ENCODE measurements around the gene ENOX1.
"Not testable (repeated sequence)": the region's sequence is repeated elsewhere in the genome, so short reads cannot be mapped to it uniquely, and the experiment has no call there.

Gene ENOX1

DNA sequence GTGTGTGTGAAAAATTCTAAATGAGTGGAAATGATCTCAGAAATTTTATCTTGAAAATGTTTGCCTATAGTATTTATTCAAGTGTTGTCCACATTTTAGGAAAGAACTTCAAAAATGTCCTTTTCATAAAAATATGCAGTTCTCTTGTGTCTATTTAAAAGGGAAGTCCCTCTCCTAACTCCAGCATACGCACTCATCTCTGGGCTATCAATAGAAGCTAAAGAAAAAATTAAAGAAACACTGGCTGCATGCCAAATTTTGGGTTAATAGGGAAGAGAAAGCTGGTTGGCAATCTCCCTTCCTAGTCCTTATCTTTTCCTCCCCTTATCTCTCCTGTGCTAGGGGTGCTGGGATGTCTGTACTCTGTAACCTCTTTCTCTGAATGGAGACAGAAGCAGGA, 313.3 kb downstream of the ENOX1 start:
- DNase-seq: peak; percentile 46

DNA sequence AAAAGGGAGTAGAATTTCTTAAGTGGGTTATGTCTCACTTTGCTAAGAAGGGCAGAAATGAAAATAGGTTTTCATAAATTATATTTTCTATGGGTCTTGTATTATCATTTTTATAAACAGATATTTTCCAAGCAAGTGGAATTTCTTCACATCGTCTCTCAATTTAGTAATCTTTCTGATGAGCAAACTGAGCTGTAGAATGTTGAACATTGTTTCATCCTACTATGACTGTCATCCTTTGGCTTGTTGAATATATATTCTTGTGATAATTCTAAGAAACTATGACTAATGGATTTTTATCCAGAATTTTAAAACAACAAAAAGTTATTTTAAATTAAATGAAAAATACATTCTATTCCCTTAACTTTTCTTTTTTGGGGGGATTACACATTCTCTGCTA, 313.8 kb downstream of the ENOX1 start:
- DNase-seq: no peak

DNA sequence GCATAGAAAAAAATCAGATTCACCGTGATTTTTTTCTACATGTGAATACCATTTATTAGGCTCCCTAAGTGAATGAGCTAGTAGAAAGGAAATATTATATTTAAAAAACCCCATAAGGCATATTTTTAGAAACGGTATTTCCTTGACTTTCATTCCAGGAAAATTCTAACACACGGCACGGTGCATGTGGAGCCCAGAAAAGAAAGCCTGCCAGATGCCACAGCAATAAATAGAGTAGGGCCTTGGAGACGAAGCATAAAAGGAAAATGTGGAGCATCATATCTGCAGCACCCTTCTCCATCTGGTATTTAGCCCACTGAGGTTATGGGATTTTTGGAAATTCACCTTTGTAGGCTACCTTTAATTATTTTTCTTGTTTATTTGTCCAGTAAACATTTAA, 314.4 kb downstream of the ENOX1 start:
- no peak for DNase-seq

DNA sequence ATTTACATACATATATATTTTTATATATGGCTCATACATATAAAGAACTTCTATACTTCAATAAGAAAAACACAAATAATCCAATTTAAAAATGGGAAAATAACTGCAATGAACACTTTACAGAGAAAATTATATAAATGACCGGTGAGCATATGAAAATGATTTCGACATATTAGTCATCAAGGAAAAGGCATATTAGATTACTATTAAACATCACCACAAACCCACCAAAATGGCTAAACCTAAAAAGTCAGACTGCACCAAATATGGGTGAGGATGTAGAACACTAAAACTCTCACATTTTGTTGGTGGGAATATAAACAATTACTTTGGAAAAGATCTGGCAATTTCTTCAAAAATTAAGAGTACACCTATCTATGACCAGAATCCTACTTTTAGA, 316.2 kb downstream of the ENOX1 start:
- no peak for DNase-seq

DNA sequence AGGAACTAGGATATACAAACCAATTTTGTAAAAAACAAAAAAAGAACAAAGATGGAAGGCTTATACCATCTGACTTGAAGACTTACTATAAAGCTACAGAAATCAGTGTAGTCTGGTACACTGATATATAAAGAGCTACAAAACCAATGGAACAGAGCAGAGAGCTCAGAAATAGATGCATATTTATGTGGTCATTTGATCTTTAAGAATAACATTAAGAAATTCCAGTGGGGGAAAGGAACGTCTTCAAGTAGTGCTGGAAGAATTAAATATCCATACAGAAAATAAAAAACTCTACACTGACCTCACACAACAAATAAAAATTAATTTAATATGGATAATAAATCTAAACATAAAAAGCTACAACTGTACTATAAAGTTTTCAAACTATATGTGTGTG, 317.0 kb downstream of the ENOX1 start:
- DNase-seq: no peak

DNA sequence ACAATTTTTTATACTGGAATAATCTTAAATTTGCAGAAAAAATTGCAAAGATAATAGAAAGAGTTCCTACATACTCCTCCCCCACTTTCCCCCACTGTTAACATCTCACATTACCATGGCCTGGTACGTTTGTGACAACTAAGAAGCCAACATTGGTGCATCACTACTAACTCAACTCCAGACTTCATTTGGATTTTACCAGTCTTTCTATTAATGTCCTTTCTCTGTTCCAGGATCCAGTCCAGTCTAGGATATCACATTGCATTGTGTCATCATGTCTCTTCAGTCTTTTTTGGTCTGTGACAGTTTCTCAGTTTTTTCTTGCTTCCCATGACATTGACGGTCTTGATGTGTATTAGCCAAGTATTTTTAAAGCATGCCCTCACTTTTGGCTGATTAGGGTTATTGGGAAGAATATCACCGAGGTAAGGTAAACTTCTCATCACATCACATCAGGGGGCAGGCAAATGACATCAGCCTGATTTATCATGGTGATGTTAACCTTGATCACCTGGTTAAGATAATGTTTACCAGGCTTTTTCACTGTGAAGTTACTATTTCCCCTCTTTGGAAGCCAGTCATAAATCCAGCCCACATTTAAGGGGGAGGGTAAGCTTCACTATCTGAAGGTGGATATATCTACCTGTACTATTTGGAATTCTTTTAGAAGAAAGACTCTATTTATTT, 322.1 kb downstream of the ENOX1 start:
- no peak for DNase-seq

DNA sequence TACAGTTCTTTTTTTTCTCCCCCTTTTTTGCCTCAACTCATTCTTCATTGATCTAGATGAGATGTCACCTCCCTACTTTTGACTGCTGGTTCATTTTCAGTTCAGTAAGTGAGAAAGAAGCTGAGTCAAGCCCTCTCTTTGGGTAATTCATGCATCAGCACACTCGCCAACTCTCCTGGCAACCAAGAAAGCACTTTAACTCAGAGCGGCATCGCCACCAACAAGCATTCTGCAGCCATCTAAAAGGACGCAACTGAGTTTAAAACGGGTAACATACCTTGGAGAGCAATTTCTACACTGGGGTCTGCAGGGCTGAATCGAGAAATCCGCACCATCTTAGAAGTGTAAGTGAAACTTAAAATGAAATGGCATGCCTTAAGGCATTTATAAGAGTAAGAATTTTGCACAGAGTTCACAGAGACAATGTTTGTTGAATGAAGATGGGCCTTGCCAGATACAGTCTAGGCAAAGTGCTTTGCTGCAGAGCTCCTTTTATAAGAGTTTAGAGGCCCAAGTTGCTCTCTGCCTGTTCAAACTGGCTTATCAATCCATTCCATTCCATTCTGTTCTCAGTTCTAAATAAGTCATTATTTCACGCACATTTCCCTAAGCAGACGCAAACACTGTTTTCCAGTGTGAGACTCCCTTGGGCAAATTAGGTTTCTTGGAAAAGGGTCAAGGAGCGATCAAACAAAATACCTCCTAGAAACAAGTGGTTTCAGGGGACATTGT, 338.0 kb downstream of the ENOX1 start:
- DNase-seq: no peak

DNA sequence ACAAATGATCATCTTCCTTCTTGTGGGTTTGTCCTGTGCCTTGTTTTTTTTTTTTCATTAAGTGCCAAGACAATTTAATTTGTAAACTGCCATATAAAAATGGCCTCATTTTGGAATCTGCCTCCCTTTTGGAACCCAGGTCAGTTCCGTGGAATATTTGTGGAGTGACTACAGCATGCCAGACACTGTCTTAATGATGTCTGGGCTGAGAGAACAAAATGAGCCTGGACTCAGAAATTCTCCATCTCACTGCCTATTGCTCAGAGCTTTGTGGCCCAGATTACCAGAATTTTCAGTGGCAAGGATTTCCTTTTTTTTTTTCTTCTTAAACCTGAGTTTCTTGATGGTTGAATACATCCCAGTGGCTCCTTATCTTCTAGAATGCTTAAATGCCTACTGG, 340.6 kb downstream of the ENOX1 start:
- DNase-seq: no peak

DNA sequence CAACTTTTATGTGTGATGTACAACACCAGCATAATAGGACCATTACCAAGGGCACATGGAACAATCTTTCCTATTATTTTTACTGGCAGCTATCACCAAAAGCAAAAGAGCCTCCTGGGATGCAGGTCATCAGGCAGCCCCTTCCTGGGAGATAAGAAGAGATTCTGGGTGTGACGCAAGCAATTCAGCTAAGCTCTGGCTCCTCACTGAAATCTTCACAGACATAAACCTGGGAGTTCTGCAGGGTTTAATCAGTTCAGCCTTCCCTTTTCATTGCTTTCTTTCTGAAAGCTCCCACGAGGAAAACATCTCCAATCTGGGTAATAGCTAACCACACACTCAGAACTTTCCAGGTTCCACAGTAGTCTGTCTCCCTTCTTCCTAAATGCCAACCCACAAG, 341.1 kb downstream of the ENOX1 start:
- DNase-seq: no peak

DNA sequence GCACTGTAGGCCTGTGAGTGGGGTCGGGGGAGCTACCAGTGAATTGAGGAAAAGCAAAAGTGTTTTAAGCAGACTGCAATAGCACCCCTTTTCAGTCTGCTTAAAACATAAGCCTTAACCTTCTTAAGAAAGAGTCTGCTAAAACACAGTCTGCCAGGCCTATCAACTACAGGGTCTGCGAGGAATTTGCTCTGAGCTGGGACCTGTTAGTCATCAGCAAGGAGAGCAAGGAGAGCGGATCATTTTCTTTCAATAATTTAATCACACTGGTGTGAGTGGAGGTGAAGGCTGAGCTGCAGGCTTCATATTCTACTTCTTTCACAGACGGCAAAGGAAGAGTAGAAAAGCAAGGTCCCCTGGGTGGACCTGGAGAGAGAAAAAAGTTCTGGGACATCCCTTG, 342.7 kb downstream of the ENOX1 start:
- DNase-seq: no peak

DNA sequence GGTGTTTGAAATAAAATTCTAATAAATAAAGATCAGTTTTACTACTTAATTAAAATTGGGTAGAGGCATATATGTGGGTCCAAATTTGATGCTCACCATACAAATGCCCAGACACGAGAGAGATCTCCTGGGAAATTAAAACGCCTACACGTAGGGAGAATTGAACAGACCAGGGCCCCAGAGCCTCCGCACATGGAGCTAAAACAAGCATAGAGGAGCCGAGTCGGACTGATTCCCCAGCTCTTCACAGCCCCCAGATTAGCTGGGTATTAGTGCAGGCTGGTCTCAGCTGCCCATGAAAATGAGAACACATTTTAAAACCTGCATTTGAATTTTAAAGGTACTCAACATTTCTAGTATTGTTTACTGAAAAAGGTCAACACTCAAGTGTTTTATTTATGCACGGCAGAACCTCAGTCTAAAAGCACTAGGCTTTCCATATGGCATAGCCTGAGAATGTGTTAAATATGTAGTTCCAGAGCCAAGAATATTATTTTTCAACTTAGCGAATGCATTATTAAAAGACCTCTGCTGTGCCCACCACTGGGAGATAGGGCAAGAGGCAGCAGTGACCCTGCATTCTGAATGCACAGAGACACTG, 344.8 kb downstream of the ENOX1 start:
- no peak for DNase-seq

DNA sequence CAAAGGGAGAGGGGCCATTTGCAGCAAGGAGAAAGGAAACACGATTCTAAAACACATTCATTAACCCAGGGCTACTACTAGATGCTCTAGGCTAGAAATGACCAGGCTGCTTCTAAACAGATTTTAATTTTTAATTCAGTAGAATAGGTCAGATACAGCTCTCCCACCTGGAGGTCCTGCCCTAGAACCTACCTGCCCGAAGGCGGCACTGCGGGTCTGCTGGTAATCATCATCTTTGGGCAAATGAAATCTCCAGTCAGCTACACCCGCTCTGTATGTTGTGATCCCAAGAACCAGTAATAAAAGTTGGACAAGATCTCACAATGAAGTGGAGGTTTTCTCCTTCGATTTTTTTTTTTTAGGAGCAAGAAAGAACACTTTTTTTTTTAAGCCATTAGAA, 345.3 kb downstream of the ENOX1 start:
- no peak for DNase-seq

DNA sequence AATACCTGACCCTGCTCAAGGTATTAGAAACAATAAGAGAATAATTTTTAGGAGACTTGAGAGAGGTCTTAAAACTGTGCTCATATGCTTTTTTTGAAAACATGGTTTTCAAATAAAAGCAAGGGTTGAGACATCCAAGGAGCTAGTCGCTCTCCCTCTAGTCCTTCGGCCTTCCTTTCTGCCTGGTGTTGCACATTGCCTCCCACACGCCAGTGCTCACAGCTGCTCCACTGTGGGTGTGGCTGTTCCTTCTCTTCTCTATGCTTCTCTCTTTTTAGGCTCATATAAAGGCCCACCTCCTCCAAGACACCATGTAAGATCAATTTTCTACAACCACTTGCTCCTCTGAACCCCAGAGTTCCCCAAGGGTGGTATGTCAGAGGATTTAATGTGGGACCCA, 352.6 kb downstream of the ENOX1 start:
- no peak for DNase-seq

DNA sequence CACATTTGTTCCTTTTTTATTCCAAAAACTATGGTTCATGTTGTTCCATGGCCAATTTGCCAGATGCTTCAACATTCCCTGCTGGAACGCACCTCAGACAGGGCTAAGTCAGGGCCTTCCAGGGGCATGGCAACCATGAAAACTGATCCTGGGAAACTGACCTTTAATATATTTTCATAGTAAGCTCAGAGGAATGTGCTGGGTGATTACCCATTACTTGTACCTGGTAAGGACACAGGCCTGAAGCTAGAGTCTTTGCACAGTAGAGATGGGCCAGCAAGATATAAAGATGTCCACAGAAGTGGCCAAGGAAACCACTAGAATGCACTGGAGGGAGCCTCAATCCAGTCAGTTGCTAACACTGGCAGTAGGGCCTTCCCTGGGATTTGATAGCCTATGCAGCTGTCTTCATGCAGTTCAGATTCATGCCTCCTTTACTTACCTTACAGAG, 353.1 kb downstream of the ENOX1 start:
- no peak for DNase-seq

DNA sequence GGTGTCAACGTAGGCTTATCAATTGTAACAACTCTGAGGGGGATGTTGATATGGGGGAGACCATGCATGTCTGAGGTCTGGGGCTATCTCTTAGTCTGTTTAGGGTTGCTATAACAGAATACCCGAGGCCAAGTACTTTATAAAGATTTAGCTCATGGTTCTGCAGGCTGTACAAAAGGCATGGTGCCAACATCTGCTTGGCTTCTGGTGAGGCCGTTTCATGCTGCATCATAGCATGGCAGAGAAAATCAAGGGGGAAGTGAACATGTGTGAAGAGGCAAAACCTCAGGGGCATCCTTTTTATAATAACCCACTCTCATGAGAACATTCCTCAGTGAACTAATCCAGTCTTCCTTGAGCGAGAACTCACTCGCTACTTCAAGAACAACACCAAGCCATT, 353.8 kb downstream of the ENOX1 start:
- DNase-seq: no peak

DNA sequence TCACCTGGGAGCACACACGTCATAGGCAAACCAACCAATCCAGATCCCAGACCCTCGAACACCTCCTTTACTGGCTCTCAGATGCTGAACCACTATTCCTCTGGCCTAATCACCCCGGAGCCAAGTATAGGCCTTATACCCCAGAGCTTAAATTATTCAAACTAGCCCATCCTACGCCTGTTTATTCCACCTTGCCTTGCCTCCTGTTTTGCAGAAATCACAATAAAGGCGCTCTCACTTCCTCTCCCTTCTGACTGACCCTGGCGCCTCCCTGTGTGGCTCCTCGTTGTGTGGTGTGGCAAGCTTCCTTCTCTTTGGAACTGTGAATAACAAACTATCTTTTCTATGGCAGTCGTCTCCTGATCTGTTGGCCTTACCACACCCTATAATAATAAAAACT, 354.9 kb downstream of the ENOX1 start:
- no peak for DNase-seq

DNA sequence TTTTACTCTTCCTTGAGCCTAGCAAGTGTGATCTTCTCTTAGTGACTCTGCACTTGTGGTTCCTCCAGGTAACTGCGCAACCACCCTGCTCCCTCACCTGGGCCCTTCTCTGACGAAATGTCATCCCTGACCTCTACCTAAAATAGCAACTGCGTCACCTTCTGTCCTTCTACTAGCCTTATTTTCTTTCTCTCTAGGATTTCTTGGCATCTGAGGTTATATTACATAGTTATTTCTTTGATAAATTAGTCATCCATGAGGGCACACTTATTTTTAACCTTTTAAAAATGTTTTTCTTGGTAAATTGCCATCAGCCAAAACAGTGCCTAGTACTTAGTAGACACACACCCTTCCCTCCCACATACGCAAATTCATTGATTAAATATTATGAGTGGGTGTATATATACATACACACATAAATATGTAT, 355.5 kb downstream of the ENOX1 start:
- no peak for DNase-seq

DNA sequence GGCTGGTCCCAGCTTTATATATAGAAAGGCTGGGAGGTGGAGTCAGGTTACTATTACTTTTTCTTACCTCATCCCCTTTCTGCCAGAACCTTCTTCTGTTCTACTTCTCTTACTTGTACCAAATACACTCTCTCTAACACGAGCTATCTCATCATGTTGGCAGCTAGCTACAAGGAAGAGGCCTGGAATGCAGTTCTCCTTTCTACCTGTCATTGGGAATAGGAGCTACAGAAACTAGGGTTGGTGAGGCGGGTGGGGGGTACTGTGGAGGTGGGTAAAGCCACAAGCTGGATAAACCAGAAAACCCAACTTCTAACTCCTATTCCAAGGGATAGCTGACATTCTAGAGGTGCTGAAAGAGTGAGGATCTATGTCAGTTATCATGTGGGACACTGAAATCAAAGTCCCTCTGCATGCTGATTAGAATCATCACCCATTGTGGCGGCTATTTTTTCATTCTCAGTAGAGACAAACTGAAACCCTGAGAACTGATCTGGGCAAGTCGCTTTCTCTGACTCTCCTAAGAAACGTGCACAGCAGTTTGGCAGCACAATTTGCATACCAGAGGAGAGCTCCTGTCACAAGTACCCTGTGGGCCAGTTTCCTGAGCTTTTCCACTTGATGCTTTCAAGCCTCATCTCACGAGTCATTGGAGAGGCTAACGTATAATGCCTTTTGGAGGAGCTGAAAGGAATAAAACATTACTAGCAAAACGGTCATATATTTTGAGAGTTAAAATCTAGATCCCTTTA, 358.1 kb downstream of the ENOX1 start:
- no peak for DNase-seq

DNA sequence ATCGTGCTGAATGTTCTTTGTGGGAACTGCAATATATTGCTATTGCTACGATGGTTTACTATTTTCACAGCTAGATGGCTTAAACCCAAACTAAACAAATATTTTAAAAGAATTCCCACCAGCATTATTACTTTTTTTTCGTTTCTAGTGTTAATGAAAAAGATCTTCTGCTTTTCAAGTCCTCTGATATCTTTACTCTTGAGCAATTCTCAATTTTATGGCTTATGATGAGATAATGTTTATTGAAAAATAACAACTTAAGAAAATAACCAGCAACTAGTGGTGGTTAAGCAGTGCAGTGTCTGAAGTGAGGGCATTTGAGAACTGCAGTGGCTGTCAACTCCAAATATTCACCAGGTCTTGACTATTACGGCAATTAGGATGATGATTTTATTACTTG, 360.4 kb downstream of the ENOX1 start:
- no peak for DNase-seq

DNA sequence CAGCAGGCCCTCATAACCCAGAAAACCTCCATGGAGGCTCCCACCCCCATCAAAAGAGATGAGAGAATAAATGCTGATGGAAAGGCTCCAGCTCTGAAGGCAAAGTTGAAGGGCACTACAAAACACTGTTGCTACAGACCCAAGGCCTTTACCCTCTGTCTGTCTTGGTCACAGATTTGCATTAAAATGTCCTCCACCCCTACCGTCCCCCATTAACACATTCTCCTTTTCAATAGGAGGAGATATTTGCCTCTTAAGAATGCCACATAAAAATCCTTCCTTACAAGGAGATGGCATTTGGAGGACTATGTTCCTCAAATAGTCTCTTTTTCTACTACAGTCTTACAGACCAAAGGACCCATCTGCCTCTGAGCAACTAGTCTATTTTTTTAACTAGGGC, 361.5 kb downstream of the ENOX1 start:
- no peak for DNase-seq

DNA sequence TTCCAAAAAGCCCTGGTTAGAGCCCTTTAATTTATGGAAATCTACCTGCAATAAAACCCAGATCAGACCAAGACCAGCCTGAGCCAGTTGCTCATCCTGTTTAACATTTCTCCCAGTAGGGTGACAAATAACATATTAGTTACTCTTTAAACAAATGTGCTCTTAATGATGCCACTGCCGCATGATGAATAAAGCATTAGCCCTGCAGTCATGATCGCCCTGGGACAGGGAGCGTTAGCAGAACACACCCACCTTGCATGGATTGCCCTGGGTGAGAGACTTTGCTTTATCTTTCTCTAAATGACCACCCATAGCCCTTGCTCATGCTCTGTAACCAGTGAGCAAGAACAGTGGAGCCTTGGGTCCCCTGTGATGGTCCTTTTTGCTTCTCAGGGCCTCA, 362.4 kb downstream of the ENOX1 start:
- peak; percentile 42 for DNase-seq

DNA sequence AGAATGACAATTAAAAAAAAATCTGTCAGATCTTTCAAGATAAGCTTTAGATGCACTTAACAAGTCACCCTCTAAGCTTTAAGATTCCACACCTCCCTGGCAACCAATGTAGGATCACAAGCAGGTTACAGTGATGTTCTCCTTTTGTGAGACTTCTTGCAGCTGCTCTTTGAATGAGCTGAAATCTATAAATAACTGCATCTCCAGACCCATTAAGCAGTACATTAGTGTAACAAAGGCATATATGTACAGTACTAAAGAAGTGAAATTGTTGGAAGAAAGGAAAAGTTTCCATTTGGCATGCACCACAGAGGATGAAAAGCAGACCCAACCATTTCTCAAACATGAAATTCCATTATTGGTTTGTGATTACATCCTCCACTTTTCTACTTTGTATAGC, 364.7 kb downstream of the ENOX1 start:
- peak; percentile 2 for DNase-seq

DNA sequence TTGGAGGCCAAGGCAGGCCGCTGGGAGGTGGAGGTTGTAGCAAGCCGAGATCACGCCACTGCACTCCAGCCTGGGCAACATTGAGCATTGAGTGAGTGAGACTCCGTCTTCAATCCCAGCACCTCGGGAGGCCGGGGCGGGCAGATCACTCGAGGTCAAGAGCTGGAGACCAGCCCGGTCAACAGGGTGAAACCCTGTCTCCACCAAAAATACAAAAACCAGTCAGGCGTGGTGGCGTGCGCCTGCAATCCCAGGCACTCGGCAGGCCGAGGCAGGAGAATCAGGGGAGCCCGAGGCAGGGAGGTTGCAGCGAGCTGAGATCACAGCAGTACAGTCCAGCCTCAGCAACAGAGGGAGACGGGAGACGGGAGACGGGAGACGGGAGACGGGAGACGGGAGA, 369.9 kb downstream of the ENOX1 start:
- not testable (repeated sequence) for DNase-seq

DNA sequence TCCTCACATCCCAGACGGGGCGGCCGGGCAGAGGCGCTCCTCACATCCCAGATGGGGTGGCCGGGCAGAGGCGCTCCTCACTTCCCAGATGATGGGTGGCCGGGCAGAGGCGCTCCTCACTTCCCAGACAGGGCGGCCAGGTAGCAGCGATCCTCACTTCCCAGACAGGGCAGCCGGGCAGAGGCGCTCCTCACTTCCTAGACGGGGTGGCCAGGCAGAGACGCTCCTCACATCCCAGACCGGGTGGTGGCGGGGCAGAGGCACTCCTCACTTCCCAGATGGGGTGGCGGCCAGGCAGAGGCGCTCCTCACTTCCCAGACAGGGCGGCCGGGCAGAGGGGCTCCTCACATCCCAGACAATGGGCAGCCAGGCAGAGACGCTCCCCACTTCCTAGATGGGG, 370.4 kb downstream of the ENOX1 start:
- DNase-seq: not testable (repeated sequence)
